Measurements from ENCODE around the gene CENPN.

The CENPN gene, protein sequence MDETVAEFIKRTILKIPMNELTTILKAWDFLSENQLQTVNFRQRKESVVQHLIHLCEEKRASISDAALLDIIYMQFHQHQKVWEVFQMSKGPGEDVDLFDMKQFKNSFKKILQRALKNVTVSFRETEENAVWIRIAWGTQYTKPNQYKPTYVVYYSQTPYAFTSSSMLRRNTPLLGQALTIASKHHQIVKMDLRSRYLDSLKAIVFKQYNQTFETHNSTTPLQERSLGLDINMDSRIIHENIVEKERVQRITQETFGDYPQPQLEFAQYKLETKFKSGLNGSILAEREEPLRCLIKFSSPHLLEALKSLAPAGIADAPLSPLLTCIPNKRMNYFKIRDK

DNA sequence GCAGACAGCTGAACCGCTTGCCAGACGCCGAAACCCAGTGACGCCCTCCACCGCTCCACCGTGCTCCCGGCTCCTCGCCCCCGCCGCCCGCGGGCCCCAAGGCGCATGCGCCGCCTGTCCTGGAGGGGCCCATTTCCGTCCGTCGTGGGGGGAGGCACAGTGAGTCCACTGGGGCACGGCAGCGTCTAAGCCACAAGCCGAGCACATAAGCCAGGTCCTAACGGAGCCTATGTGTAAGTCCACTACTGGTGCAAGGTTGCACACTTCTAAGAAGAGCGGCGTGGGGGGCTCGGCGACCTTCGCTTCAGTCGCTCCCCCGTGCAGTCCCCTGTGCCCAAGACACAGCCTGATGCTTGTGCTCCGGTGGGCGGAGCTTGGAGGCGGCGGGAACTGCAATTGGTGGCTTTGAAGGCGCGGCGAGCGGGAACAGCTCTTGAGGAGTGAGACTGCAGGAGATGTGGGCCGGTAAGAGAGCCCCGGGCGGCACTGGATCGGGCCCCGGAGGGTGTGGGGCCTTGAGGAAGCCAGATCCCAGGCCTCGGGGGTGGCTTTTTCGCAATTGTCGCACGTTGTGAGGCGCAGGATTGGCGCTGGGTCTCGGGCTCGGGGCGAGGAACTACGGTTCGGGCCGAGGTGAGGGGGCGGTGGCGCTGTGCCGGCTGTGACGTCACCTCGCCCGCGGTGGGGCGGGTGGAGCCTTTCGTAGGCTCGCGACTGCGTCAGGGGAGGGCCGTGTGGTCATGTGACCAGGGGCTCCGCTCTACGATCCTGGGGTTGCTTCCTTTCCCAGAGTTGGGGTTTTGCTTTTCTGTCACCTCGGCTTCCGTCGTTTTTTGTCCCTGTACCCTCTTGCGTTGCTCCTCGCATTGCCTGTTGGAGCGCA is at the start of gene CENPN, which contains the start of gene CMC2:
TSS of gene CENPN (plus strand) at position 402 of the 883 bp plus-strand sequence. CDS start 4,726 bp downstream, outside the sequence.
TSS of gene CMC2 (minus strand) at position 73 of the 883 bp plus-strand sequence. CDS start 9,491 bp downstream, outside the sequence.
- DNase-seq = peak; percentile 86

DNA sequence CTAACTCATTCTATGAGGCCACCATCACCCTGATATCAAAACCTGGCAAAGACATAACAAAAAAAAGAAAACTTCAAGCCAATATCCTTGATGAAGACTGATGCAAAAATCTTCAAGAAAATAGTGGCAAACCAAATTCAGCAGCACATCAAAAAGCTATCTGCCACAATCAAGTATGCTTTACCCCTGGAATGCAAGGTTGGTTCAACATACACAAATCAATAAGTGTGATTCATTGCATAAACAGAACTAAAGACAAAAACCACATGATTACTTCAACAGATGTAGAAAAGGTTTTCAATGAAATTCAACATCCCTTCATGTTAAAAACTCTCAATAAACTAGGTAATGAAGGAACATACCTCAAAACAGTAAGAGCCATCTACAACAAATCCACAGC is 48.7 kb upstream of the CENPN start:
- no peak for DNase-seq

DNA sequence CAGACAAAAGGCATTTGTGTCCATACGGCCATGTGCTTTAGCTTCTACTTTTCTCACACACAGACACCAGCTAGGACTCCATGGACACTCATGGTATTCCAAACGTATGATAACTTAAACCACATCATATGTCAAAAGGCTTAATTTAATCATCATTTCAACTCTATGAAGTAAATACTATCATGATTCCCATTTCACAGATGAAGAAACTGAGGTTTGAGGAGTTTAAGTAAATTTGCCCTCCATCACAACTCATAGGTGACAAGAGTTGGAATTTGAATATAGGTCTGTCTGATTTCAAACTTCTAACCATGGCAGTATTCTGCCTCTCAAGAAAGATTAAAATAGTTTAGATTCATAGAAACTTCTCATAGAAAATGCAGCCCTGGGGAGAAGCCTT is 44.1 kb upstream of the CENPN start:
- no peak for DNase-seq

DNA sequence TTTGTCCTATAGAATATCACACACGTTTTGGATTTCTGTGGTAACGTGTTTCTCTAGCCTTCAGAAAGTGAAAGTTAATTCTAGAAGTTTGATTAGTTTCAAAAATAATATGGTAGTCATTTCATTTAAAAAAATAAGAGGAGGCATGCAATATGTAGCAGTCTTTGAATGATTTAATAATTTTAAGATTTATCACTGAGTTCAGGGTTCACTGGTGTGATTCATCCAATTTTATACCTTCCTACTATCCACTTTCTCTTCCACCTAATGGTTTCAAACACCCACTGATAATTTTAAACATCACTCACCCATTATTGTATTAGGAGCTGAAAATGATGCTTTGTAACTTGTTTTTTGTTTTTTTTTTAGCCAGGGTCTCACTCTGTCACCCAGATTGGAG is 42.7 kb upstream of the CENPN start:
- DNase-seq = no peak

DNA sequence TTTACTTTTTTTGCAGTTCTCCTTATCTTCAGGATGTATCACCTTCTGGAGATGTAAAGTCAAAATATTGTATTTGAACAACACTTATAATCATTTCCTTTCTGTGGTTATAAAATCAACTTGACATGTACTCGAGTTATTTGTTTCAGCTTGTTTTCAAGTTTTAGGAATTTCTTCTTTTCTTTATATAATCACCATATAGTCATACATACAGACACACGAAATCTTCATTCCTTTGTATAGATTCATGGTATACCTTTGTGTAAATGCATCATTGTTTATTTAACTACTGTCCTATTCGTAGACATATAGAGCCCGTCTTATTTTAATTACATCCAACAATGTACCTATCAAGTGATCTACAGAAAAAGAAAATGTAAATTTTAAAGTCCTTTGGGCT is 40.4 kb upstream of the CENPN start:
- DNase-seq = no peak

DNA sequence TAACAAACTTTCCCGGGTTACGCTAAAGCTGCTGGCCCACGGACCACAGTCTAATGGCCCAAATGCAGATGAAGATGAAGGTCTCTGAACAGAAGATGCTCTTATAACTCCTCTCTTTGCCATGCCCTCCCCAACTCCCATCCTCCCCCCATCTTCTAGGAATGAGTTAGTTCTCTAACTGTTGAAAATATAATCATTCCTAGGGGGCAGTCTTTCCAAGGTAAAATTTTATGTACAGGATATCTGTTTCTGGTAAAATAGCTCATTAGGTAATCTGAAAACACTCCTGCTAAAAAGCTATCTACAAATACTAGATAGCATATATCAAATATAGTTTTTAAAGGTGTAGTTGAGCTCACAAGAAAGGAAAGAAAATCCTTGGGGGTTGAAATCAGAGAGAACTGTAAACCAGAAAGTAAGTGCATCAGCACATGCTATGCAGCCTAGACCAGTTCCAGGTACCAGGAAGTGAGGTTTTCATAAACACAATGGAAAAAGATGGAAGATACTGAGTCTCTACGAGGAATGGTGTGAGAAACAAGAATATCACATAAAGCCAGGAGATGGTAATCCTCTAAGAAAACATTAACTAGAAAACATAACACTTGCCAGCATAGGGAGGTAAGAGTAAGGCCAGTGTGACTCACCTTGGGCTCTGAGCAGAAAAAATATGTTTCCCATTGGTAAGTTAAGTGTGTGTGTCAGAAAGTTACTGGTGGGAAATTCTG is 38.5 kb upstream of the CENPN start:
- no peak for DNase-seq

DNA sequence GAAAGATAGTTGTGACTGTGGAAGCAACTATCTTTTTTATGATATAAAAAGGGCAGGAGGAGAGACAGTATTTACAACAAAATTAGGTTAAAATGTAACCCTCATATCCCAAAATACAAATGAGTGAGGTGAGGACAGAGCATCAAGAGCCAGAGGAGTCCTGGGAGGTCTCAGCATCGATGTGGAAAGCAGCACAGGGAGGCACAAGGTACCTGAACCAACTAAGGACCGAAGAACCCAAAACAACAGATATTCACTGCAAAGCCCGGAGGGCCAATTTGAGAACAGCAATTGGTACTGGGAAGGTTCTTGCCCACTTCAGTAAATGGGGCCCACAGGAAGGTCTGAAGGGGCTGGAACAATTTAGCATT is 37.9 kb upstream of the CENPN start:
- no peak for DNase-seq

DNA sequence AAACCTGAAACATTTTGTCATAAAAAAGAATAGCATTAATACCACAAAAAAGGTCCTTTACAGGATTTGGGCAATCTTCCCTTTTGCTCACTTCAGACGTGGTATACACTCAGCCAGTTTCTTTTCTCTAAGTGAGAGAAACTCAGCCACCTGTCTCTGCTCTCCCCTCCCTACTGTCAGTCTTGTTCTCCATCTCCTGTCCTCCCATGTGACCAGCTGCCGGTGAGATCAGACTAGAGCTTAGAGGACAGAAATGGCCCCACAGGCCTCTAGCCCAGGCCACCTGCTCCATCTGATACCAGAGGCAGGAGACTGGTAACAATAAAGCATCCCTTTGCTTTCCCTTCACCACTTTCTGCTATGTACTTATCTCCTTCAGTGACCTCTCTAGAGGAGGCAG is 35.2 kb upstream of the CENPN start:
- no peak for DNase-seq

DNA sequence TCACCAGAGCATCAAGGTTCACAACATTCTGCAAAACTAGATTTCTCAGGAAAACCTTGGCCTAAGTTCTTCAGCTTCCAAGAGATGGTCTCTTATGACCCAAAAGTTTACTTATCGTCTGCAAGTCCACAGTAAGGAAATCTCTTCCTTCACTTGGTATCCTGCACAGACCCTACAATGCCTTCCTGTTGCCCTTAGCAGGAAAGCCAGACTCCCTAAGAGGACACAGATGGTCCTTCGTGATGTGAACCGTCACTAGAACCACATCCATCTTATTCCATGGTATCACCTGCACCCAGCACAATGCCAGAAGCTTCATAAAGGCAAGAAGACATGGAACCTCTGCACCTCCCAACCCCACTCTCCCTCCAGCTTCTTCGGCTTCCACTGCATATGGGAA is 34.4 kb upstream of the CENPN start:
- DNase-seq = no peak

DNA sequence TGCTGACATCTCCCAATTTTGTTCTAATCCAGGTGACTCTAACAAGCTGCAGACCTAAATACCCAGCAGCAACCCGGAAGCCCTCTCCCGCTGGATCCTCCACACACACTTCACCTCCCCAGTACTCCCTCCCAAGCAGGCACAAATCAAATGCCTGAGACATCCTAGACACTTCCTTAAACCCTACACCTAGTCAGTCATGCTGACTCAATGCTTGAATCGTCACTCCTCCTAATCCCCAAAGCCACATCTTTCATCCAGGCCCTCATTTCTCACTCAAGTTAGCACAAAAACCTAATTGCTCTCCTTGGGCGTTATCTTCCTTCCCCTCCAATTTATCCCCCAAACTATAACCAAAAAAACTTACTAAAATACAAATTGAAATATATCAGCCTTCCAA is 33.0 kb upstream of the CENPN start:
- DNase-seq = no peak

DNA sequence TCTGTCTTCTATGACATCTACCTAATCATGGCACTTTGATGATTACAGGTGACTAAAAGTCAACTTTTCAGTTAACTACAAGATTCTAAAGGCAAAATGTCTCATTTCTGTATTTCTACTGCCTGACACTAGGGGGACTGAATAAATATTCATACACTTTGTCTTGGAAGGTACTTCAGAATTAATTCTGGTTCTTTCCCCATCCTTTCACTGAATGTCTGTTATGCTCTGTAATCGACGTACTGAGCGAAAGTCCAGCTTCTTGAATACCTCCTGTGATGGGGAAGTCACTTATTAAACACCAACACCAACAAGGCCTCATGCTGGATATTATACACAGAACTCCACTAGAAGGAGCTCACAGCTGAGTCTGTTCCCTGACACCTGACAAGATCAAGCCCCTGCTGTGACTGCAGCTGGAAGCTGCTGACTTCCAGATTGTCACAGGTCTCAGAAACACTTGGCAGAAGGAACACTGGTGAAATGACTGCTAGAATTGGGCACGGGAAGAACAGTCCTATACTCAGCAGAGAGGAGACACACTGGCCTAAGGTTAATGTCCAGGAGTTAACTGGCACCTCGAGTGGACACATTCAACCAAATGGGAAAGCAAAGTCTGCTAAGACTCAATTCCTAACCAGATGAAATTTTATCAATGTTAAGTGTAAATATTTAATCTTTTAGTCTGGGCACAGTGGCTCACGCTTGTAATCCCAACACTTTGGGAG is 32.2 kb upstream of the CENPN start:
- DNase-seq = no peak

DNA sequence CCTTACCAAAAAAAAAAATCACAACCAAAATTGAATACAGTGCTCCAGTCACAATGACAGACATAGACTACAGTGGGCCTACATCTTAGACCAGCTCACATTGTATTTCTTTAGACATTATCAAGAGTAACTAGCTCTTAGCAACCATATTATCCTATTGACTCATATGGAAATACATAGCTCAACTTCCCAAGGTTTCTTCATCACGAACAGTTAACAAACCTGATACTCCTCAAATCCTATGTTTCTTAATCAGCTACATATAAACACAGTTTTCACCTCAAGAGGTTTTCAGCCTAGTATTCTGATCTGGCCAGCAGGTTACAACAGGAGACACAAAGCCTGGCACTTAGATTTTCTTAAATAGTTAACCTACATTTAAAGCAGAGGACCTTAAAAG is 30.1 kb upstream of the CENPN start:
- DNase-seq = no peak

DNA sequence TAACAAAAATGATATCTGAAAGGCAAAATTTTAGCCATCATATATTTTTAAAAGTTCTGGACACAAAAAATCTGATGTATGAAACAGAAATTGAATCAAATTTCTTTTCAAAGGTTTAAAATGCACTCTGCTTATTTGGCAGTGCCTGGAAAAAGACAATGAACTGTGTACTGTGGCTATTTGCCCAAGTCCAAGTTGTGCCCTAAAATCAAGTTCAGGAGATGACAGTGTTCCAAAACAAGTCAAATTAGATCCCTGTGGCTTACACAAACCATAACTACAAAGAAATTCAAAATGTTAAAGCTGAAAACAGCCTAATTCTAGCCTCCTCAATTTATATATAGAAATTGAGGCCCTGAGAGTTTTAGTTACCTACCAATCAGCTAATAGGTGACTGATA is 25.9 kb upstream of the CENPN start:
- no peak for DNase-seq

DNA sequence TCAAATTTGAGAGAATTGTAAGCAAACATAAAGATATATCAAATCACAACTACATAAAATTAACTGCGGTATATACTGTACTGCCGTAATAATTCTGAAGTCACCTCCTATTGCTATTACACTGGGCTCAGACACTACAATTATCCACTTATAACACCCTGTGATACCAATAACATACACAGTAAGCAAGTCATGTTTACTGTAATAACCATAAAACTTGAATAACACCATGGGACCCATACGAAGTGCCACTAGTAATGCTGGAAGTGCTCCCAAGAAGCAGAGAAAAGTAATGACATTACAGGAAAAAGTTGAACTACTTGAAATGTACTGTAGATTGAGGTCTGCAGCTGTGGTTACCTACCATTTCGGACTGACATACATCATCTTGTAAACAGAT is 24.4 kb upstream of the CENPN start:
- DNase-seq = no peak

DNA sequence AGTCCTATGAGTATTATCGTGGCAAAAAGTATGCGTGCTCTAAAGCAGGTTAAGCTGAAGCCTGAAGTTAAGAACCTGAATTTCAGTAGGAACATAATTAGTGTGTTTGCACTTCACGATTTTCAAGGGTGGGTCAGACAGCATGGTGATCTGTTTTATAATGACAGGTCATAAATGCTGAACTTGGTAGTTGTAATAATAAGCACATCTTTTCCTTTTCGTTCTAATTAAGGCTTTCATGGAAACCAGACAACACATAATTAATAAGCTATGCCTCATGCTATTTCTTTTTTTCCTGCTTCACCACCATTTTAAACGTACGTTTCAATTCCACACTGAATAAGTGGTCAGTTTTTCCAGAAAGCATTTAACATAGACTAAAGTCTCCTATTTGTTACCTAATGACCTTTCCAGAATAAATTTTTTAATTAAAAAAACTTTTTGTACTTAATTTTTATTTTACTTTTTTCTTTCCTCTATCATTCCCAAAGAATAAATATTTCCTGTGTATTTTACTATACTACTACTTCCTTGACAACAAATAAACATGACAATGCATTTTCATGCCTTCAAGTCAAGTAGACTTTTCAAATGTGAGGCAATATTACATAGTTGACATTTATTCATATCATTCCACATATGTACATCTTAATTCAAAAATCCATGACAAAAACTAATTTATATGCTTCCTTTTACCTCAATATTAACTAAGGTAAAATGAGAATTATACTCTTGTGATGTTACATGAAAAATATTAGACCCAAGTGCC is 22.7 kb upstream of the CENPN start:
- DNase-seq = no peak

DNA sequence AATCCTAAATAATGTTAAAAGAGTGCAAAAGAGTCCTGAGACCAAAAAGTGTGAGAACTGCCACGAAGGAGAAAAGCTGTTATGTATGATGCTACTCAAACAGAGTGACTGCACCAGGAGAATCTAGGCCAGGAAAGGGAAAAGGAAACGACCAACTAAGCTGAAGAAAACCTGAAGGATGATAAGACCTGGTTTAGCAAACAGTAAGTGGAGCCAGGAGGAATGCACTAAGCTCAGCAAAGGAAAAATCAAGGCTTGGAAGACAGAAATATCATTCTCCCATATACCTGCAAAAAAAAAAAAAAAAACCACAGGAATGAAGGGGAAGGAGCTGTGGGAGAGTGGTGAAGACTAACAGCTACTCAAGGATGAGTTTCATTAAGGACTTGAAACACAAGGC is 21.4 kb upstream of the CENPN start:
- DNase-seq = no peak

DNA sequence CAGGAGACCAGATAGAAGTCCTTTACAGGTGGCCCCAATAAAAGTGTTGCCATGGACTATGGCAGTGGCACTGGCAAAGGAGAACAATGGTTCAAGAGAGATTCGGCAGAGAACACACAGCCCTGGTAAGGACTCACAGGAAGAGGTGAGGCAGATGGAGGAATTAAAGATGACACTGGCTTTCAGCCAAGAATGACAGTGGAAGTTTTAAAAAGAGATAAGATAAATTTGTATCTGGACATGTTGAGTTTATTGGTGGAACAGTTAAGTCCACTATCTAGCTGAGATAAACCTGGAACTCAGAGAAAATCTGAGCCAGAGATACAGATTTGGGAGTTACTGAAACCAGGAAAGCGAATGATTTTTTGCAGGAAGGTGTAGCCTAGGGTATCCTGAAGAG is 20.5 kb upstream of the CENPN start:
- DNase-seq = no peak

DNA sequence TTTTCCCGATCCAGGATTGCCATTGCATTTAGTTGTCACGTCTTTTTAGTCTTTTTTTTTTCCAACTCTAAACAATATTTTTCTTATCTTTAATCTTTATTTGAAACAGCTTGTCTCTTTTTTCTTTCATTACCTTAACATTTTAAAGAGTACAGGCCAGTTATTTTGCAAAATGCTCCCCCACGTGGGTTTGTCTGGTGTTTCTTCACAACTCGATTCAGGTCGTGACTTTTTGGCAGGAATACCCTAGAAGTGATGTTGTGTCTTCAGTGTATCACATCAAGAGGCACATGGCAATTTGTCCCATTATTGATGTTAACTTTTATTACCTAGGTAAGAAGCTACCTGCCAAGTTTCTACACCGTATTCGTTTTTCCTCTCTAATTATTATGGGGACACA is 18.3 kb upstream of the CENPN start:
- DNase-seq = no peak

DNA sequence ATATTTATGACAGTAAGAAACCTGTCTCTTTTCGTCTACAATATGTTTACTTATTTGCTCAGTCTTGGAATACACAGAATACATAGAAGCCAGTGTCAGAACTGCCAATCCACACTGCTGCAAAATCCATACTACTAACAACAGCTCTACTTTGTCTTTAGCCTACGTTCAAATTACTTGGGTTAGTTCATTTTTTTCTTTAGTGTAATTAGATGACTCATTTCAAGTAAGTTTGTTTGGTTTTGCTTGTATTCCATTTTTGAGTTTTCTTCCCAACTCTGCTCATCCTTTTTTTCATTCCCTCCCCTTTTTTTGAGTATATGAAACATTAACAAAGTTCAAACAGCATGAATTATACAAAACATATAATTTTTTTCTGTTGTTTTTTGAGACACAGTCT is 17.2 kb upstream of the CENPN start:
- DNase-seq = no peak

DNA sequence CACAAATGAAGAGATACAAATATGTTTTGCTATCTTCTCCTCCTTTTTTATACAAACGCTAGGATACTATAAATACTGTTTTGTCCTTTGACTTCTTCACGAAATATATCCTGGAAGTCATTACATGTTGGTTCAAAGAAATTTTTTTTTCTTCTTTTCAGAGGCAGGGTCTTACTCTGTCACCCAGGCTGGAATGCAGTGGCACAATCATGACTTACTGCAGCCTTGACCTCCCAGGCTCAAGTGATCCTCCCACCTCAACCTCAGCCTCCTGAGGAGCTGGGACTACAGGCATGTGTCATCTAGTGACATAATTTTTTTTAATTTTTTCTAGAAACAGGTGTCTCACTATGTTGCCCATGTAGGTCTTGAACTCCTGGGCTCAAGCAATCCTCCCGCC is 16.4 kb upstream of the CENPN start:
- DNase-seq = no peak

DNA sequence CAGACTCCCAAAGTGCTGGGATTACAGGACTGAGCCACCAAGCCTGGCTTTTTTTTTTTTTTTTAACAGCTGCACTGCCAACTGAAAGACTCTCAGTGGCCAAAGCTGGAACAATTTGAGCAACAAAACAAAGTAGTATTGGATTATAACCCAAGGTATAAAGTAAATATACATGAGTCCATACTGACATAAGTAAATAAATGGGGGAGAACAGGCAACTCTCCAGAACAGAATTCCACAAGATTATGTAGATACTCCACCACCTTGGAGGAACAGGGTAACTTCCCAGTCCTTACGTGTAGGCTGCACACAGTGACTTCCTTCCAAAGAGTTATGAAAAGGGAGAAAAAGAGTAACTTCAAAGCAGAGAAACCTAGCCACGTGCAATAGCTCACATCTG is 16.0 kb upstream of the CENPN start:
- DNase-seq = no peak

DNA sequence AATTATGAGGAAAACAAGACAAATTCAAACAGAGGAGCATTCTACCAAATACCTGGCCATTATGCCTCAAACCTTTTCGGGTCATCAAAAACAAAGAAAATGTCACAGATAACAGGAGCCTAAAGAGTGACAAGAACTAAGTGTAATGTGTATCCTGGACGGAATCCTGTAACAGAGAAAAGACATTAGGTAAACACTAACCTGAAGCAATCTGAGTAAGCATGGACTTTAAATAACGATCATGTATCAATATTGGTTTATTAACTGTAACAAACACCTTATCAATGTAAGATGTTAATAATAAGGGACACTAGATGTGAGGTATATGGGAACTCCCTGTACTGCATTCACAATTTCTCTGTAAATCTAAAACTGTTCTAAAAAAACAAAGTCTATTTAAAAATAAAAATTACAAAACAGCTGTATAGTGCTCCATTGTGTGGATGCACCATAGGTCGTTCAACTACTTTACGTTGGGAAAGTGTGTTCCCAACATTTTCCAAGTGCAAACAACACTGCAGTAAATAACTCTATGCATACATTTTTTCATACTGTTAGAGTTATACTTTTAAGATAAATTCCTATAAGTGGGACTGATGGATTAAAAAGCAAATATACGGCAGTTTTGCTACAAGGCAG is 15.1 kb upstream of the CENPN start:
- DNase-seq = no peak
